H1 (cell line): ENCODE data around the gene VCP. TPM values are rescaled to one million over a fixed set of nuclear protein-coding genes. Genes with fewer than 3 reads are reported as not detected.

Experiments used
- CTCF ChIA-PET: fragments of 300-600 bp; sonication (Branson Sonifier 250); formaldehyde crosslinking; loops from one replicate; lab custom pipeline; 2021; ENCODE audit not compliant: partially characterized antibody; lab: Charles Lee
- POLR2A ChIA-PET: fragments of 300-600 bp; sonication (Branson Sonifier 250); formaldehyde crosslinking; loops from one replicate; lab custom pipeline; 2021; ENCODE audit warnings: inconsistent platforms; ENCODE audit not compliant: partially characterized antibody; lab: Charles Lee
- DNase-seq, 2 experiments: peaks; one replicate each; pipeline versions ENCODE4 v3.0.0 to v3.0.0-alpha.2; 2010 to 2022; ENCODE audit warnings: low spot score in 2 of 2, low read depth in 1 of 2, mixed read lengths in 1 of 2
- FAIRE-seq: peaks from 2 replicates; lab custom pipeline; 2011; peaks lifted over from hg19 to GRCh38; lab: Jason Lieb, UNC
- H2AFZ ChIP-seq: 2 replicates; pipeline ENCODE4 v1.8.1; 2012; ENCODE audit warnings: low read length, inconsistent platforms
- H2AK5ac ChIP-seq: 2 replicates; pipeline ENCODE4 v1.6.1; 2013; ENCODE audit warnings: low read depth, low read length
- H2BK120ac ChIP-seq: replicated peaks from 2 replicates; pipeline ENCODE3; 2013; ENCODE audit warnings: low read depth, low read length, inconsistent platforms
- H2BK12ac ChIP-seq: 2 replicates; pipeline ENCODE4 v1.6.1; 2013; ENCODE audit warnings: low read depth, low read length
- H2BK15ac ChIP-seq: 2 replicates; pipeline ENCODE4 v1.6.1; 2013; ENCODE audit warnings: low read length
- H2BK20ac ChIP-seq: 2 replicates; pipeline ENCODE4 v1.6.1; 2013; ENCODE audit warnings: low read length
- H2BK5ac ChIP-seq: 2 replicates; pipeline ENCODE4 v1.6.1; 2013; ENCODE audit warnings: low read depth, low read length
- H3K14ac ChIP-seq: 2 replicates; pipeline ENCODE4 v1.6.1; 2013; ENCODE audit warnings: inconsistent platforms; ENCODE audit not compliant: insufficient read length
- H3K18ac ChIP-seq: 2 replicates; pipeline ENCODE4 v1.6.1; 2013; ENCODE audit warnings: low read length; ENCODE audit errors: extremely low read depth
- H3K23ac ChIP-seq: 2 replicates; pipeline ENCODE4 v1.6.1; 2013; ENCODE audit warnings: inconsistent platforms; ENCODE audit not compliant: insufficient read length
- H3K23me2 ChIP-seq: 2 replicates; pipeline ENCODE4 v1.6.1; 2013; ENCODE audit warnings: low read depth, low read length
- H3K27ac ChIP-seq: 2 replicates; pipeline ENCODE4 v1.6.1; 2011; ENCODE audit warnings: low read depth, low read length, inconsistent platforms
- H3K27me3 ChIP-seq, 4 experiments: replicated peaks in 1 of 4; 1 replicate in 1 of 4; 2 replicates in 3 of 4; pipeline versions ENCODE4 v1.6.1 to v1.8.1; 2011 to 2013; ENCODE audit warnings: low read length in 3 of 4, mild to moderate bottlenecking in 3 of 4, inconsistent platforms in 2 of 4, mixed read lengths in 2 of 4, moderate library complexity in 1 of 4; ENCODE audit not compliant: control insufficient read depth in 3 of 4, insufficient read depth in 3 of 4; ENCODE audit errors: extremely low read depth in 1 of 4
- H3K36me3 ChIP-seq, 4 experiments: 2 replicates each; pipeline versions ENCODE4 v1.6.1 to v1.8.1; 2011 to 2013; ENCODE audit warnings: mild to moderate bottlenecking in 4 of 4, low read length in 3 of 4, moderate library complexity in 2 of 4, control low read depth in 1 of 4, inconsistent platforms in 1 of 4; ENCODE audit not compliant: insufficient read depth in 4 of 4, control insufficient read depth in 2 of 4
- H3K4ac ChIP-seq: replicated peaks from 2 replicates; pipeline ENCODE3; 2013; ENCODE audit warnings: low read length, low read depth, mixed read lengths, inconsistent platforms; ENCODE audit not compliant: insufficient read length
- H3K4me1 ChIP-seq, 4 experiments: replicated peaks in 1 of 4; 1 replicate in 1 of 4; 2 replicates in 3 of 4; pipeline versions ENCODE4 v1.6.1 to v1.8.1; 2011 to 2013; ENCODE audit warnings: low read length in 3 of 4, inconsistent platforms in 2 of 4, mixed read lengths in 1 of 4; ENCODE audit not compliant: insufficient read depth in 4 of 4, control insufficient read depth in 3 of 4
- H3K4me2 ChIP-seq, 2 experiments: 2 replicates each; pipeline versions ENCODE4 v1.6.1 to v1.8.1; 2011 to 2013; ENCODE audit warnings: low read depth in 2 of 2, low read length in 2 of 2, control low read depth in 1 of 2, inconsistent platforms in 1 of 2, mild to moderate bottlenecking in 1 of 2; ENCODE audit not compliant: insufficient read depth in 1 of 2
- H3K4me3 ChIP-seq, 4 experiments: fragments of 200-600, 300-600 bp in 1 of 4; sonication (generic), shearing (Covaris generic), sonication (Bioruptor Twin) in 1 of 4; 2 replicates each; pipeline versions ENCODE4 v1.5.1 to v1.8.1; 2011 to 2016; ENCODE audit warnings: low read length in 4 of 4, low read depth in 3 of 4, control low read depth in 2 of 4, inconsistent platforms in 2 of 4, mild to moderate bottlenecking in 2 of 4, mixed read lengths in 1 of 4, moderate library complexity in 1 of 4; ENCODE audit not compliant: insufficient read depth in 2 of 4; ENCODE audit errors: extremely low read depth in 1 of 4
- H3K56ac ChIP-seq: replicated peaks from 2 replicates; pipeline ENCODE3; 2013; ENCODE audit warnings: low read depth, mild to moderate bottlenecking, mixed read lengths, low read length, inconsistent platforms; ENCODE audit not compliant: insufficient read length
- H3K79me1 ChIP-seq: 2 replicates; pipeline ENCODE4 v1.6.1; 2013; ENCODE audit warnings: low read depth, low read length, control low read depth
- H3K79me2 ChIP-seq, 2 experiments: 2 replicates each; pipeline versions ENCODE4 v1.6.1 to v1.8.1; 2012 to 2013; ENCODE audit warnings: low read length in 2 of 2, mild to moderate bottlenecking in 2 of 2, inconsistent platforms in 1 of 2; ENCODE audit not compliant: insufficient read depth in 2 of 2, control insufficient read depth in 1 of 2
- H3K9ac ChIP-seq, 4 experiments: replicated peaks in 1 of 4; 1 replicate in 1 of 4; 2 replicates in 3 of 4; pipeline versions ENCODE4 v1.6.1 to v1.8.1; 2011 to 2013; ENCODE audit warnings: low read depth in 3 of 4, low read length in 3 of 4, control low read depth in 2 of 4, mild to moderate bottlenecking in 2 of 4, moderate library complexity in 2 of 4, inconsistent platforms in 1 of 4; ENCODE audit errors: extremely low read depth in 1 of 4
- H3K9me3 ChIP-seq, 2 experiments: 2 replicates each; pipeline versions ENCODE4 v1.6.1 to v1.8.1; 2012 to 2013; ENCODE audit warnings: mild to moderate bottlenecking in 2 of 2, moderate library complexity in 2 of 2, control low read depth in 1 of 2, inconsistent platforms in 1 of 2, low read depth in 1 of 2, low read length in 1 of 2, mixed read lengths in 1 of 2; ENCODE audit not compliant: insufficient read depth in 2 of 2
- H4K20me1 ChIP-seq, 2 experiments: replicated peaks in 1 of 2; 2 replicates each; pipeline versions ENCODE3 to v1.8.1; 2011 to 2013; ENCODE audit warnings: inconsistent platforms in 2 of 2, low read length in 2 of 2, mild to moderate bottlenecking in 1 of 2; ENCODE audit not compliant: insufficient read depth in 2 of 2, control insufficient read depth in 1 of 2
- H4K5ac ChIP-seq: 2 replicates; pipeline ENCODE4 v1.6.1; 2013; ENCODE audit warnings: low read length, low read depth, mixed read lengths, inconsistent platforms; ENCODE audit not compliant: insufficient read length
- H4K8ac ChIP-seq: 2 replicates; pipeline ENCODE4 v1.8.0; 2013; ENCODE audit warnings: mild to moderate bottlenecking, moderate library complexity, low read length, inconsistent platforms; ENCODE audit not compliant: insufficient read depth; ENCODE audit errors: extremely low read depth
- H4K91ac ChIP-seq: replicated peaks from 2 replicates; pipeline ENCODE3; 2013; ENCODE audit warnings: low read length, mixed read lengths, inconsistent platforms; ENCODE audit not compliant: insufficient read length
- CBX5 ChIP-seq: fragments of 300-800, 300-1000 bp; sonication (generic); IDR thresholded peaks from 2 replicates; pipeline ENCODE4 v1.7.1; 2016; ENCODE audit warnings: antibody characterized with exemption, low read length, low read depth
- CEBPB ChIP-seq: IDR thresholded peaks from 2 replicates; pipeline ENCODE4 v1.6.1; 2012; ENCODE audit warnings: low read depth, low read length
- SIN3A ChIP-seq, 2 experiments: IDR thresholded peaks in 1 of 2; conservative IDR thresholded peaks in 1 of 2; 2 replicates each; pipeline ENCODE4 v1.6.1; 2011 to 2012; ENCODE audit warnings: low read length in 2 of 2, improper control_type of control experiment in 1 of 2, low read depth in 1 of 2, mild to moderate bottlenecking in 1 of 2
- WGBS, 2 experiments: shearing (Covaris generic) in 1 of 2; methylation state at CpG; one replicate each; pipeline versions ENCODE4 v1.1.6 to v1.1.7; 2013 to 2015; ENCODE audit warnings: low lambda C conversion rate in 2 of 2, mixed read lengths in 2 of 2, inconsistent platforms in 1 of 2, low coverage in 1 of 2, missing lambda C conversion rate in 1 of 2; ENCODE audit not compliant: insufficient replicate concordance in 2 of 2, insufficient coverage in 1 of 2, insufficient read length in 1 of 2; ENCODE audit errors: extremely low coverage in 1 of 2, missing lambda C conversion rate in 1 of 2; 5-methylcytosine and 5-hydroxymethylcytosine counted together
- polyA plus RNA-seq, 7 experiments: library from polyadenylated mRNA; depleted of rRNA in 3 of 7; stranded (reverse) in 5 of 7; unstranded in 2 of 7; fragments of >200 nt in 5 of 7; fragments of 200-250 nt in 2 of 7; gene quantifications; 1 replicate in 5 of 7; 2 replicates in 1 of 7; 4 replicates in 1 of 7; pipeline versions ENCODE4 v1.2.1 to v1.2.3, GENCODE V29; 2011 to 2013; ENCODE audit warnings: missing spikeins in 2 of 7, mixed read lengths in 2 of 7
- total RNA-seq: library from RNA; stranded (reverse); fragmentation: NEBNext Ultra II Directional; extraction: Animal tissue kit (Norgen Biotek cat#: 25700); gene quantifications from 2 replicates; pipeline ENCODE4 v1.2.1, GENCODE V29; 2021

VCP gene
- total and polyA plus RNA-seq, 2 of the 8 experiments (the other 6 are each of a cell fraction or from before 2014, with no cell fraction given) = 173 to 375 TPM

DNA sequence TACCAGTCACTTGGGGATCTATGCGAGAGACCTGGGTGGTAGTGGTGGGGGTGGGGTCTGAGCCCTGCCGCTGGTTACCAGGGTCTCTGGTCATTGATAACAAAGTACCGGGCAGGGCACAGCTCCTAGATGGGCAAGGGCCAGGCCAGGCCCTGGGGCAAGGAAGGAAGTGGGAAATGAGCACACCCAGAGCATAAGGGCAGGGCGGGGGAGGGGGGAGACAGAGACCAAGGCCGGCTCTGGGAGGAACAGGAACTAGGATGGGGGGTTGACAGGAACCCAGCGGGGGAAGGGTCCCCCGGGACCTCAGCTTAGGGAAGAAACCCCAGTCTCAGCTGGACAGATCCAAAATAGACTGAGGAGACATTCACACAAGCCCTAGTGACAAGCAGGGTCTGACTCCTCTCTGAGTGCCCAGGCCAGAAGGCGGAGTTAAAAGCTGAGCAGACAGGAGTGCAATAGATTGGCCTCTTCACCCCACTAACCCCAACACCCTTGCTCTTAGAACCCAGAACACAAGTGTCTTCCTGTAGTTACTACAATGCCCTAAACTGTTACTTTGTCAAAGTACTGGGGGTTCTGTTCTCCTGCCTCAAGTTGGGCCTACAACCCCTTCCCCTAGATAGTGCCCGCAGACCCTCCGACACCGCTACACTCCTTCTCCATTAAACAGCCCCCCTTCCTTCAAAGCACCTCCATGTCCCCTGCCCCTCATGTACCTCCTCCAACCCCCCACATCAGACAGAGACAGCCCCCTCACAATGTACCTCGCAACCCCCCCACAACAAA lies 42.6 kb upstream of the VCP start:
- no peak overlapping the region for H2AK5ac ChIP-seq
- WGBS, 2 experiments = 47% methylated on average over 9 of the region's 12 CpGs; no CpG with 5 or more reads in 1 of the 2 experiments
- DNase-seq = peak in 1 of 2 experiments; percentile 54
- peak overlapping the region; percentile 86 for H3K4ac ChIP-seq
- H3K79me1 ChIP-seq = no peaks in the 10 kb centered on the region
- H2BK15ac ChIP-seq = 0 out of 2 replicates have a peak overlapping the region, but pooled peaks have one; percentile 61
- peaks cover 2 to 3% of the 10 kb centered on the region in 2 experiments for H4K20me1 ChIP-seq
- H3K27ac ChIP-seq = peak overlapping the region; percentile 76
- no peak overlapping the region for H4K5ac ChIP-seq
- no peak overlapping the region for H3K14ac ChIP-seq
- H4K91ac ChIP-seq = peak overlapping the region; percentile 27
- TF ChIP-seq SIN3A (conservative IDR thresholded peaks at IDR 0.05 in 1 of 2, IDR thresholded peaks at IDR 0.05 in 1 of 2; ENCODE audit: low read depth in 1 of 2, low read length in 2 of 2) = 0 out of 4 replicates have a peak, but pooled peaks of 1 of the 2 experiments have one; percentile 69
- TF ChIP-seq CEBPB = no peak
- no peak for TF ChIP-seq CBX5
- H3K4me2 ChIP-seq = peak overlapping the region; percentile 53 to 99
- H2BK5ac ChIP-seq = peak overlapping the region; percentile 91
- H2BK20ac ChIP-seq = no peak overlapping the region
- H3K18ac ChIP-seq = peak overlapping the region; percentile 90
- H3K4me1 ChIP-seq = peaks cover 4 to 25% (median 11%) of the 10 kb centered on the region in 4 experiments; a peak in 6 of 7 replicates
- ChIA-PET CTCF (interaction anchor here (0.6 to 5.5 kb wide), 7 partner anchors 11 to 306 kb away, joined by 3 to 26 read pairs (median 4); partner anchors contain the start of gene PIGO), POLR2A (interaction anchor here (0.8 to 10.3 kb wide), 7 partner anchors 14 to 47 kb away, joined by 3 to 151 read pairs (median 4); partner anchors contain the start of genes FANCG, PIGO, STOML2 and UNC13B)
- H4K8ac ChIP-seq = no peak overlapping the region
- H3K56ac ChIP-seq = no peak overlapping the region
- peaks cover 23% of the 10 kb centered on the region for H3K23me2 ChIP-seq
- FAIRE-seq = no peak
- H3K27me3 ChIP-seq = no peaks in the 10 kb centered on the region
- H3K4me3 ChIP-seq = peak overlapping the region; percentile 49 to 83 (median 76)
- no peak overlapping the region for H2AFZ ChIP-seq
- peak overlapping the region in 2 of 4 experiments; percentile 43 to 55; a peak in 3 of 7 replicates for H3K9ac ChIP-seq
- no peak overlapping the region for H3K23ac ChIP-seq
- no peak overlapping the region for H2BK120ac ChIP-seq
- H3K9me3 ChIP-seq = no peaks in the 10 kb centered on the region
- no peaks in the 10 kb centered on the region for H3K36me3 ChIP-seq
- no peaks in the 10 kb centered on the region; a peak in 1 of 4 replicates for H3K79me2 ChIP-seq
- no peak overlapping the region; the same call in 1 of the 2 replicates for H2BK12ac ChIP-seq
